IPS DF 6.9 (cell line): ENCODE results near the gene SEC11A.
"Not testable (repeated sequence)": the region's sequence is repeated elsewhere in the genome, so short reads cannot be mapped to it uniquely, and the experiment has no call there.

Experiments used
- DNase-seq: peaks from one replicate; pipeline ENCODE4 v3.0.0-alpha.2; 2013; ENCODE audit warnings: low read depth, low spot score
- H3K27ac ChIP-seq: one replicate; pipeline ENCODE4 v1.5.1; 2013; ENCODE audit warnings: low read length, control low read depth
- H3K27me3 ChIP-seq: 2 replicates; pipeline ENCODE4 v1.6.1; 2013; ENCODE audit warnings: mild to moderate bottlenecking, low read length; ENCODE audit not compliant: control insufficient read depth, insufficient read depth
- H3K36me3 ChIP-seq: 2 replicates; pipeline ENCODE4 v1.6.1; 2013; ENCODE audit warnings: low read length; ENCODE audit not compliant: control insufficient read depth, insufficient read depth
- H3K4me1 ChIP-seq: 2 replicates; pipeline ENCODE4 v1.6.1; 2013; ENCODE audit warnings: low read length; ENCODE audit not compliant: control insufficient read depth, insufficient read depth
- H3K4me3 ChIP-seq: 2 replicates; pipeline ENCODE4 v1.5.1; 2013; ENCODE audit warnings: mild to moderate bottlenecking, low read length
- H3K9me3 ChIP-seq: 2 replicates; pipeline ENCODE4 v1.6.1; 2013; ENCODE audit warnings: low read length, inconsistent platforms; ENCODE audit not compliant: control insufficient read depth, insufficient read depth
- WGBS: extraction: QIAGEN DNeasy Blood & Tissue Kit; methylation state at CpG from one replicate; pipeline ENCODE4 v1.1.7; 2013; ENCODE audit warnings: mixed read lengths, missing lambda C conversion rate; ENCODE audit not compliant: insufficient read length, insufficient coverage; 5-methylcytosine and 5-hydroxymethylcytosine counted together

SEC11A gene

DNA sequence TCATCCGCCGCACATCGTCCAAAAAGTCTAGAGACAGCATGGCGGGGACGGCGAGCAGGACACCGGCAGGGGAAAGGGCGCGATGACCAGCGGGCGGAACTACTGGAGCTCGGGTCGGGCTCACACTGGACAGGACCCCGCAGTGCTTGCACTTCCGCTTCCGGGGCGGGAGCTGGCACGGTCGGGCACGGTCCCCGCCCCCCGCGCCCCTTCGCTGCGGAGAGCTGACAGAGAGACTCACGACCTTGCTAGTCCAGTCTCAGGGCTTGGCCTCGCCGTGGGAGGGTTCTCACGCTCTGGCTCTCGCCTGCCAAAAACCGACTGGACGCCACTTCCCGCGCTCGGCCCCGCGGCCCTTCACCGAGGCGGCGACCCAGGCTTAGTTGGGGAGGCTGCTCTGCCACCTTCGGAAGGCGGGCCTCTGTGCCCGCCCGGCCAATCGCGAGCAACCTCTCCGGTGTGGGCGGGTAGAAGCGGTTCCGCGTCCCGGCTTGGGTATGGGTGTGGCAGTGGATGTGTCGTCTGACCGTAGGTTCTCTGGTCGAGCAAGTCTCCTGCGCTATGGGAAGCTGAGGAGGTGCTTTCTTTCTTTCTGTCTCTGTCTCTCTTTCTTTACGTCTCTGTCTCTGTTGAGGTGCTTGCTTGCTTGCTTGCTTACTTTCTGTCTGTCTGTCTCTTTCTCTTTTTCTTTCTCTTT lies at the start of gene SEC11A:
Gene SEC11A (minus strand): TSS at position 104 of the 697 bp plus-strand sequence. CDS start 64 bp downstream, at position 40.
- Histone ChIP-seq H3K4me1 (no peaks in the 10 kb centered on the region), H3K4me3 (peak within 1 kb of the TSS; percentile 61), H3K27ac (no peak within 1 kb of the TSS), H3K36me3 (no peaks in the 10 kb centered on the region), H3K9me3 (no peaks in the 10 kb centered on the region), H3K27me3 (no peaks in the 10 kb centered on the region)
- WGBS = no CpG with 5 or more reads among the region's 57 CpGs
- DNase-seq = peak; percentile 84

DNA sequence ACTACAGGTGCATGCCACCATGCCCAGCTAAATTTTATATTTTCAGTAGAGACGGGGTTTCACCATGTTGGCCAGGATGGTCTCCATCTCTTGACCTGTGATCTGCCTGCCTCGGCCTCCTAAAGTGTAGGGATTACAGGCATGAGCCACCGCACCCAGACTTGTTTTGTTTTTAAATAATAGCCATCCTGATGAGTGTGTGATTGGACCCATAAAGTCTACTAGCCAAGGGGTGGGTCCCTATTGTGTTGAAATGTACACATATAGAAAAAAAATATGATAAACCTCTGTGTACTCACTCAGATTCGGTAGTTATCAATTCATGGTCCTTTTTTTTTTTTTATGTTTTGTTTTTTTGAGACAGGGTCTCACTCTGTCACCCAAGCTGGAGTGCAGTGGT lies 49.7 kb upstream of the SEC11A start:
- Histone ChIP-seq H3K9me3 (no peaks in the 10 kb centered on the region), H3K27me3 (no peaks in the 10 kb centered on the region), H3K36me3 (no peaks in the 10 kb centered on the region; the same call in 1 of the 2 replicates), H3K4me1 (no peaks in the 10 kb centered on the region), H3K27ac (no peak overlapping the region), H3K4me3 (no peak overlapping the region)
- DNase-seq = no peak
- WGBS = no CpG with 5 or more reads among the region's 4 CpGs

DNA sequence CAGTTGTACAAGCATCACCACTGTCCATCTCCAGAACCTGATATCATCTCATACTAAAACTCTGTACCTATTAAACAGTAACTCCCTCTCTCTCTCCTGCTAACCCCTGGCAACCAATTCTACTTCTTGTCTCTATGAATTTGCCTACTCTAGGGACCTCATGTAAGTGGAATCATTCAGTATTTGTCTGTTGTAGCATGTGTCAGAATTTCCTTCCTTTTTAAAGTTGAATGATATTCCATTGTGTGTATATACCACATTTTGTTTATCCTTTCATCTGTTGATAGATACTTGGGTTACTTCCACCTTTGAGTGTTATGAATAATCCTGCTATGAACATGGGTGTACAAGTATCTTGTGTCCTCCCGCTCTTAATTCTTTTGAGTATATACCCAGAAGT lies 49.0 kb upstream of the SEC11A start:
- Histone ChIP-seq H3K36me3 (no peaks in the 10 kb centered on the region; the same call in 1 of the 2 replicates), H3K4me1 (no peaks in the 10 kb centered on the region), H3K27me3 (no peaks in the 10 kb centered on the region), H3K9me3 (no peaks in the 10 kb centered on the region), H3K4me3 (no peak overlapping the region), H3K27ac (no peak overlapping the region)
- no peak for DNase-seq
- no CpG with 5 or more reads among the region's 1 CpG for WGBS

- Histone ChIP-seq H3K4me1 (no peaks in the 10 kb centered on the region), H3K36me3 (no peaks in the 10 kb centered on the region; the same call in 1 of the 2 replicates), H3K27me3 (no peaks in the 10 kb centered on the region), H3K27ac (no peak overlapping the region), H3K9me3 (no peaks in the 10 kb centered on the region), H3K4me3 (no peak overlapping the region)
- DNase-seq = no peak
- no CpG with 5 or more reads among the region's 3 CpGs for WGBS
Observed at GRCh38 chr15:84764585-84764984, 48.6 kb upstream of the SEC11A start.

- Histone ChIP-seq H3K27ac (no peak overlapping the region), H3K4me3 (no peak overlapping the region), H3K4me1 (no peaks in the 10 kb centered on the region), H3K36me3 (no peaks in the 10 kb centered on the region), H3K27me3 (no peaks in the 10 kb centered on the region), H3K9me3 (no peaks in the 10 kb centered on the region)
- no peak for DNase-seq
- WGBS = no CpG with 5 or more reads among the region's 3 CpGs
Observed at GRCh38 chr15:84762840-84763572, 47.1 kb upstream of the SEC11A start.

- Histone ChIP-seq H3K4me3 (no peak overlapping the region), H3K27ac (no peak overlapping the region)
- DNase-seq = no peak
Observed at GRCh38 chr15:84761607-84762131, 45.7 kb upstream of the SEC11A start.

DNA sequence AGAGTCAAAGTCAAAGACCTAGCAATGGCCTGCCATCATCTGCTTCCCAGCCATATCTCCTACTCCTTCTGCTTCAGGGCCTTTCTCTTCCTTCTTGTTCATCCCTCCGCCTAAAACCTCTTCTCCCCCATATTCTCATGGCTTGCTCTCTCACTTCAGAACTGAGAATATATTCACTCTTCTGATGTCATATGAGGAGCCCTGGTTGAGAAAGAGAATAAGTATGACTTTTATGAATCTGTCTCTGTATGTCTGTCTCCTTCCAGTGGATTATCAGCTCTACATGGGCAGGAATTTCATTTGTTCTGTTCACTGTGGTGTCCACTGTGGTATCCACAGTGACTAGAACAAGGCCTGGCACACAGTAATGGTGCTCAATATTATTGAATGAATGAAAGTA lies 44.3 kb upstream of the SEC11A start:
- Histone ChIP-seq H3K9me3 (no peaks in the 10 kb centered on the region), H3K27me3 (no peaks in the 10 kb centered on the region), H3K4me3 (no peak overlapping the region), H3K27ac (no peak overlapping the region), H3K4me1 (no peaks in the 10 kb centered on the region), H3K36me3 (no peaks in the 10 kb centered on the region)
- DNase-seq = no peak
- WGBS = no CpG with 5 or more reads among the region's 1 CpG

More at GRCh38 chr15:84761607-84762131, 45.7 kb upstream of the SEC11A start:
- Histone ChIP-seq H3K36me3 (no peaks in the 10 kb centered on the region), H3K4me1 (no peaks in the 10 kb centered on the region), H3K27me3 (no peaks in the 10 kb centered on the region), H3K9me3 (no peaks in the 10 kb centered on the region)
- no CpG with 5 or more reads among the region's 4 CpGs for WGBS

GRCh38 chr15:84759018-84759417 lies 43.1 kb upstream of the SEC11A start:
- DNase-seq = no peak
- no peaks in the 10 kb centered on the region for H3K9me3 ChIP-seq
- no peaks in the 10 kb centered on the region for H3K4me1 ChIP-seq
- no peaks in the 10 kb centered on the region for H3K36me3 ChIP-seq
- no peak overlapping the region for H3K27ac ChIP-seq
- H3K4me3 ChIP-seq = no peak overlapping the region
- H3K27me3 ChIP-seq = no peaks in the 10 kb centered on the region
- no CpG with 5 or more reads among the region's 1 CpG for WGBS

GRCh38 chr15:84755736-84756527 lies 40.0 kb upstream of the SEC11A start:
- Histone ChIP-seq H3K4me1 (no peaks in the 10 kb centered on the region), H3K27ac (no peak overlapping the region)

GRCh38 chr15:84754889-84755288 lies 39.0 kb upstream of the SEC11A start:
- not testable (repeated sequence) for DNase-seq, H3K4me1 ChIP-seq, H3K36me3 ChIP-seq, H3K9me3 ChIP-seq, H3K27ac ChIP-seq, H3K27me3 ChIP-seq, H3K4me3 ChIP-seq
- no CpG with 5 or more reads among the region's 4 CpGs for WGBS

More at GRCh38 chr15:84755736-84756527, 40.0 kb upstream of the SEC11A start:
- DNase-seq = no peak
- Histone ChIP-seq H3K36me3 (no peaks in the 10 kb centered on the region), H3K4me3 (no peak overlapping the region), H3K9me3 (no peaks in the 10 kb centered on the region), H3K27me3 (no peaks in the 10 kb centered on the region)
- no CpG with 5 or more reads among the region's 1 CpG for WGBS
